Heart right ventricle (tissue), 16 donors: Measurements from ENCODE around the gene SRRM2. TPM values are rescaled to one million over a fixed set of nuclear protein-coding genes. Genes with fewer than 3 reads are reported as not detected.

Source experiments
- ATAC-seq, 8 donors: fragments of 200-7000 bp; cut with Tn5 transposase; one replicate each; pipeline ENCODE4 v1.9.1; 2020; ENCODE audit warnings: mild to moderate bottlenecking in 8 of 8, moderate library complexity in 8 of 8, moderate number of reproducible peaks in 1 of 8
- DNase-seq, 2 donors: peaks; one replicate each; pipeline ENCODE4 v3.0.0-alpha.2; 2020
- H3K27ac ChIP-seq, 10 donors: fragments of 200-600 bp; sonication (generic) in 2 of 10; one replicate each; pipeline versions ENCODE4 v1.5.0 to v1.8.0; 2020 to 2022; ENCODE audit warnings: mild to moderate bottlenecking in 3 of 10
- H3K27me3 ChIP-seq, 7 donors: fragments of 200-600 bp; one replicate each; pipeline ENCODE4 v1.8.0; 2021 to 2022; ENCODE audit warnings: mild to moderate bottlenecking in 2 of 7
- H3K36me3 ChIP-seq, 9 donors: fragments of 200-600 bp; sonication (generic) in 1 of 9; one replicate each; pipeline versions ENCODE4 v1.5.0 to v1.8.0; 2020 to 2022; ENCODE audit warnings: mild to moderate bottlenecking in 2 of 9
- H3K4me1 ChIP-seq, 9 donors: fragments of 200-600 bp; sonication (generic) in 1 of 9; one replicate each; pipeline versions ENCODE4 v1.5.0 to v1.8.0; 2020 to 2022; ENCODE audit warnings: mild to moderate bottlenecking in 4 of 9
- H3K4me3 ChIP-seq, 10 donors: fragments of 200-600 bp; sonication (generic) in 2 of 10; one replicate each; pipeline versions ENCODE4 v1.5.0 to v1.8.0; 2020 to 2022; ENCODE audit warnings: mild to moderate bottlenecking in 7 of 10, moderate library complexity in 2 of 10
- H3K9me3 ChIP-seq, 11 donors: fragments of 200-600 bp in 10 of 11; sonication (generic) in 2 of 11; one replicate each; pipeline versions ENCODE4 v1.5.0 to v1.8.0; 2013 to 2022; ENCODE audit warnings: mild to moderate bottlenecking in 2 of 11, control low read depth in 1 of 11, moderate library complexity in 1 of 11
- CTCF ChIP-seq, 9 donors: fragments of 200-600 bp; sonication (generic) in 2 of 9; IDR thresholded peaks; one replicate each; pipeline versions ENCODE4 v1.5.0 to v1.8.0; 2021 to 2022; ENCODE audit warnings: antibody characterized with exemption in 9 of 9, mild to moderate bottlenecking in 5 of 9, moderate library complexity in 1 of 9
- WGBS, 2 donors: extraction: QIAGEN DNeasy Blood & Tissue Kit; methylation state at CpG; one replicate each; pipeline ENCODE4 v1.1.7; 2013; ENCODE audit warnings: inconsistent platforms in 1 of 2; 5-methylcytosine and 5-hydroxymethylcytosine counted together
- intact Hi-C, 10 donors: fragments of 100-400 bp; cut with DNase I; formaldehyde crosslinking; loops; one replicate each; pipeline versions ENCODE4 v1.11.1 to v1.14.2; 2022
- polyA plus RNA-seq, 2 donors: library from polyadenylated mRNA; stranded (reverse); fragments of 200-250 nt; gene quantifications; one replicate each; pipeline ENCODE4 v1.2.3, GENCODE V29; 2013
- total RNA-seq, 10 donors: library from RNA; stranded (reverse); fragmentation: NEBNext Ultra II Directional in 3 of 10; extraction: Animal tissue kit (Norgen Biotek cat#: 25700) in 3 of 10; gene quantifications; one replicate each; pipeline versions ENCODE4 v1.2.1 to v1.2.4, GENCODE V29; 2021 to 2023
- donor health status: Arrhythmogenic right ventricular cardiomyopathy.
- donor health status: ischemic (EF 13 %, LVEDD 7.1; RV severe dilation, severe dysfunction).
- donor health status: healthy with polysubstance abuse.
- donor health status: DM: no; HTN: yes; CAD: no.
- donor health status: DM: no; HTN: no; CAD: no.
- donor health status: ischemic (EF 25% LVEDD 6.9; RV normal size, moderate dysfunction).
- donor health status: ischemic (EF 25% LVEDD 5.7; RV mildly dilated, moderate dysfunction).
- donor health status: healthy.
- donor health status: DM: yes; HTN: yes; CAD: no.
- donor health status: Ischemic cardiomyopathy.
- donor health status: ischemic (EF 35%, LVEDD 5.7; RV mildly dilated, moderate dysfunction).
- donor health status: nonischemic (EF 11% LVEDD 7.7; RV severe dilation, severe dysfunction).
- donor health status: DM: yes; HTN: yes; CAD: no.
- donor health status: PGD.
- donor health status: ischemic (EF 29% LVEDD 5.4; RV normal size, mild dysfunction).
- donor health status: nonischemic (EF 23%, LVEDD 6.1; RV moderate dilation, normal function).

SRRM2 gene
- total and polyA plus RNA-seq, 12 donors = 182 to 1,328 (median 261) TPM

- H3K27me3 ChIP-seq = peaks cover 0 to 70% (median 42%) of the 10 kb centered on the region in 7 donors
Observed at GRCh38 chr16:2817340-2818271, 65.2 kb downstream of the SRRM2 start.

GRCh38 chr16:2818272-2818876 lies 65.9 kb downstream of the SRRM2 start:
- Histone ChIP-seq H3K4me3 (no peak overlapping the region), H3K27me3 (peaks cover 0 to 67% (median 42%) of the 10 kb centered on the region in 7 donors), H3K4me1 (no peaks in the 10 kb centered on the region), H3K9me3 (no peaks in the 10 kb centered on the region), H3K36me3 (no peaks in the 10 kb centered on the region), H3K27ac (no peak overlapping the region)
- no peak for DNase-seq
- intact Hi-C loops = no loop called here
- WGBS, 2 donors = 77 to 78% methylated on average over 10 of the region's 10 CpGs
- no peak for ATAC-seq
- TF ChIP-seq CTCF (IDR thresholded peaks at IDR 0.05) = no peak

More at GRCh38 chr16:2817340-2818271, 65.2 kb downstream of the SRRM2 start:
- DNase-seq (no peak), ATAC-seq (no peak)
- intact Hi-C loops = no loop called here
- 65 to 74% methylated on average over 66 to 68 of the region's 68 CpGs for WGBS, 2 donors
- no peaks in the 10 kb centered on the region for H3K4me1 ChIP-seq
- no peaks in the 10 kb centered on the region for H3K9me3 ChIP-seq
- H3K4me3 ChIP-seq = no peak overlapping the region
- H3K36me3 ChIP-seq = no peaks in the 10 kb centered on the region
- H3K27ac ChIP-seq = no peak overlapping the region
- no peak for TF ChIP-seq CTCF (IDR thresholded peaks at IDR 0.05)

- Histone ChIP-seq H3K27me3 (peaks cover 0 to 65% (median 42%) of the 10 kb centered on the region in 7 donors), H3K36me3 (no peaks in the 10 kb centered on the region), H3K4me3 (no peak overlapping the region), H3K27ac (no peak overlapping the region), H3K4me1 (no peaks in the 10 kb centered on the region), H3K9me3 (no peaks in the 10 kb centered on the region)
- intact Hi-C loops = no loop called here
- no peak for ATAC-seq
- TF ChIP-seq CTCF (IDR thresholded peaks at IDR 0.05) = no peak
- WGBS, 2 donors = 81 to 82% methylated on average over 18 of the region's 18 CpGs
- no peak for DNase-seq
Observed at GRCh38 chr16:2819179-2819938, 66.9 kb downstream of the SRRM2 start.
